Measurements from ENCODE around the gene WDFY1.

GRCh38 chr2:223863491-223863890, 81.6 kb downstream of the WDFY1 start:
- TF ChIP-seq JUND (IDR thresholded peaks at IDR 0.05) = no peak
- TF ChIP-seq ZBTB33 (IDR thresholded peaks at IDR 0.05; ENCODE audit: extremely low read depth, insufficient replicate concordance, low read length) = no peak
- TF ChIP-seq, protein P1, sequence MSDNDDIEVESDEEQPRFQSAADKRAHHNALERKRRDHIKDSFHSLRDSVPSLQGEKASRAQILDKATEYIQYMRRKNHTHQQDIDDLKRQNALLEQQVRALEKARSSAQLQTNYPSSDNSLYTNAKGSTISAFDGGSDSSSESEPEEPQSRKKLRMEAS (IDR thresholded peaks at IDR 0.05) = no peak
- TF ChIP-seq POLR2A (IDR thresholded peaks at IDR 0.05; ENCODE audit: borderline replicate concordance, extremely low read depth, insufficient read depth, insufficient read length) = no peak

Data from HCT116 (cell line).